ENCODE measurements around the gene NSG1. TPM values are rescaled to one million over a fixed set of nuclear protein-coding genes. Genes with fewer than 3 reads are reported as not detected.

NSG1 gene
- total RNA-seq, 1 donor from 2014 or later: not detected

DNA sequence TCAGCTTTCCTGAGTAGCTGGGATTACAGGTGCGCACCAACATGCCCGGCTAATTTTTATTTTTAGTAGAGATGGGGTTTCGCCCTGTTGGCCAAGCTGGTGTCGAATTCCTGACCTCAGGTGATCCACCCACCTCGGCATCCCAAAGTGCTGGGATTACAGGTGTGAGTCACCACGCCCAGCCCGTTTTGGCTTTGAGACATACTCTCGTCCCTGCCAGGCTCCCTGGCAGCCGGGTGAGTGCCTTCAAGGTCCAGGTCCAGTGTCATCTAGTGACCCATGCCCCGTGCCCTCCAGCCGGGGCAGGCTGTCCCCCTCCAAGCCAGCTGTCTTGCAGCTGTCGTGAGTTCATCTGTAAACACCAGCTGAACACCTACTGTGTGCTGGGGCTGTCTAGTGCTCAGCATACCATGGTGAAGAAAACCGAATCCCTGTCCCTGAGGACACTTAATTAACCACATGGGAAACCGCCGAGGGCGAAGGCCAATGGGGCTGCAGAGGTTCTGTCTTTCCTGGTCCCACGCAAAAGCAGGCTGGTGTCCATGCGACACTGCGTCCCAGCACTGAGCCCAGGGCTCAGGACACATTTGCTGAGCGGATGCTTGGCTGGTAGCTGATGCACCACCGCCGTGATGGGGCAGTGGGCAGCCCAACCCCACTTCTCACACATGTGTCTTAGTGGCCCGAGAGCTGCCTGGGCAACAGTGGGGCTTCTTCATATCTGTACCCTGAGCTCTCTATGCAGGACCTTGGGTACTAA, 21.9 kb downstream of the NSG1 start:
- no peak for DNase-seq (ENCODE audit: low spot score)
- no peak overlapping the region for H3K27ac Mint-ChIP-seq
- H3K9me3 Mint-ChIP-seq: no peaks in the 10 kb centered on the region
- H3K4me1 Mint-ChIP-seq (ENCODE audit: low read depth): no peaks in the 10 kb centered on the region
- H3K36me3 Mint-ChIP-seq (ENCODE audit: low read depth): no peaks in the 10 kb centered on the region
- H3K4me3 Mint-ChIP-seq (ENCODE audit: low read depth): no peak overlapping the region
- no peaks in the 10 kb centered on the region for H3K27me3 Mint-ChIP-seq (ENCODE audit: low read depth)
- intact Hi-C loops (cut with micrococcal nuclease): no loop called here

DNA sequence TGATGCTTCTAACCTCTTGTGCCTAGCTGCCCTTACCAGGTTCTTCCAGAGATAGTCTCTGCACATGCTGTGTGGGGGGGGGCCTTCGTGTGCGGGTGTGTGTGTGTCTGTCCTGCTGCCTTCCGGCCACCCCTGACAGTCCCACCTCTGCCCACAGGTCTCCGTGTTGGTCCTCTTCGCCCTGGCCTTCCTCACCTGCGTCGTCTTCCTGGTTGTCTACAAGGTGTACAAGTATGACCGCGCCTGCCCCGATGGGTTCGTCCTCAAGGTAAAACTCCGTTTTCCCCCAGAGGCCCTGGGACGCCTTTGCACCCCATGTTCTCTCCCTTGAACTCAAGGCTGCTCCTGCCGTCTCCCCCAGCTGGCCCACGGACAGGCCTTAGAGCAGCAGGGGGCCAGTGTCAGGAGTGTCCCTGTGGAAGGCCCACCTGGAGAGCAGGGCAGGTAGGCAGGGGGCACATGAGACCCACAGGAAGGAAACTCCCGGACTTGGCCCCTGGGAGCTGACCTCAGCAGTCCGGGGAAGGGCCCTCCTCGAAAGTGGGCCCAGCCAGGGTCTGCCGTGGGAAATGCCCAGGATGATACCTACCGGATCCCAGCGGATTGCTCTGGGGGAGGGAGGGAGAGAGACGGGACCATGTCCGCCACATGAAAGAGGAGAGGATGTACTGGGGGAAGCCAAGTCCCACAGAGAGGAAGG, 22.7 kb downstream of the NSG1 start:
- DNase-seq (ENCODE audit: low spot score): no peak
- Mint-ChIP-seq H3K4me3 (ENCODE audit: low read depth) (no peak overlapping the region), H3K27me3 (ENCODE audit: low read depth) (no peaks in the 10 kb centered on the region), H3K36me3 (ENCODE audit: low read depth) (no peaks in the 10 kb centered on the region), H3K4me1 (ENCODE audit: low read depth) (no peaks in the 10 kb centered on the region), H3K9me3 (no peaks in the 10 kb centered on the region), H3K27ac (no peak overlapping the region)
- intact Hi-C loops (cut with micrococcal nuclease): no loop called here

DNA sequence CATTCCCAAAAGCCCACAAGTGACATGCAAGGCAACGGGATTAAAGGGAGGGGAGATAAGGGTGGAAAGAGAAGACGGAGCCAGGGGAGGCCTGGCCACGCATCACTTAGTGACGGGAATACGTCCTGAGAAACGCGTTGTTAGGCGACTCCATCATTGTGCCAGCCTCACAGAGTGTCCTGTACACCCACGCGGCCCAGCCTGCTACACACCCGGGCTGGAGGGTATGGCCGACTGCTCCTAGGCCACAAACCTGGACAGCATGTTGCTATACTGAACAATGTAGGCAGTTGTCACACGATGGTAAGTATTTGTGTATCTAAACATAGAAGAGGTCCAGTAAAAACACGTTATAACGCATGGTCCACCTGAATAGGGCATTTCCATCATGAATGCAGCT, 23.4 kb downstream of the NSG1 start:
- H3K27me3 Mint-ChIP-seq (ENCODE audit: low read depth): no peaks in the 10 kb centered on the region
- H3K27ac Mint-ChIP-seq: no peak overlapping the region
- H3K36me3 Mint-ChIP-seq (ENCODE audit: low read depth): no peaks in the 10 kb centered on the region
- intact Hi-C loops (cut with micrococcal nuclease): no loop called here
- H3K4me3 Mint-ChIP-seq (ENCODE audit: low read depth): no peak overlapping the region
- no peak for DNase-seq (ENCODE audit: low spot score)
- H3K9me3 Mint-ChIP-seq: no peaks in the 10 kb centered on the region
- no peaks in the 10 kb centered on the region for H3K4me1 Mint-ChIP-seq (ENCODE audit: low read depth)

DNA sequence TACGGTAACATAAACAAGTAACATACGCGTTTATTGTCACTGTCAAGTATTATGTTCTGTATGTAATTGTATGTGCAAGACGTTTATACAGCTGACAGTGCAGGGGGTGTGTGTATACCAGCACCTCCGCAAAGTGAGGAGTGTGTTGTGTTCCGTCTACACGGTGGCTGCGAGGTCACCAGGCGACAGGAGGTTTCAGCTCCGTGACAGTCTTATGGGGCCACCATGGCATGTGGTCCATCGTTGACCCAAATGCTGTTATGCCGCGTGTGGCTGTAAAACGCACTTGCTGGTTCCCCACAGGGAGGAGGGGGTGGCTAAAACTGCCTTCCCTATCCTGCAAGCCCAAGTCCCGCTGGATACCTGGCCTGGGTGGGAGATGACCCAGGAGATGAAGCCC, 25.0 kb downstream of the NSG1 start:
- Mint-ChIP-seq H3K4me3 (ENCODE audit: low read depth) (no peak overlapping the region), H3K4me1 (ENCODE audit: low read depth) (no peaks in the 10 kb centered on the region), H3K27me3 (ENCODE audit: low read depth) (no peaks in the 10 kb centered on the region), H3K36me3 (ENCODE audit: low read depth) (no peaks in the 10 kb centered on the region), H3K27ac (no peak overlapping the region), H3K9me3 (no peaks in the 10 kb centered on the region)
- intact Hi-C loops (cut with micrococcal nuclease): no loop called here
- DNase-seq (ENCODE audit: low spot score): no peak

DNA sequence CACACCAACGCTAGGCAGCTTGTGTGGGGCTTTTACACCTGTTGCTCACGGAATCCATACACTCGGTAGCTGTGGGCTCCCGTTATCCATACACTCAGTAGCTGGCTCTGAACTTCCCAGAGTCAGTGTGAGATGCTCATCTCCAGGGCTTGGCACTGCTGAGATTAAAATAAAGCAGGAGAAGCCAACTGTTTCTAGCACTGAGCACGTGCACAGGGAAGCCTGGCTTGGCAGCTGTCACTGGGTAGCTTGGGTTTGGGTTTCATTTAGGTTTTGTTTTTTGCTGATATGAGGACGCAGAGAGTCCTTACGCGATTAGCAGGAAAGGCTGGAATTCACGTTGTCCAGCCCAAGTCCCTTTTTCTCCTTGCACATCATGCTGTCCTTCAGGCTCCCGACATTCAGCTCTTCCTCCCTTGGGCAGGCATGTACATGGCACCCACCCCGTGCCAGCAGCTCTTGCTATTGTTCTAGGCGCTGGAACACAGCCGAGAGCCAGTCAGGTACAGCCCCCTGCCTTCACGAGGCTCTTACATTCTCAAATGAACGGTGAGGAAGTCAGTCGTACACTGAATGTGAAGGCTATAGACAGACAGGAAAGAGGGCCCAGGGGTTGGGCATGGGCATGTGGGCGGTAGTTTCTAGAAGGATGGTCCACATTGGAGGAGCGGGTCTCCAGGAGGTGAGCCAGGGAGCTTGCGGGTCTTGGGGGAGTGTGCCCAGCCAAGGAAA, 25.9 kb downstream of the NSG1 start:
- Mint-ChIP-seq H3K4me3 (ENCODE audit: low read depth) (no peak overlapping the region), H3K27me3 (ENCODE audit: low read depth) (no peaks in the 10 kb centered on the region), H3K9me3 (no peaks in the 10 kb centered on the region), H3K27ac (no peak overlapping the region), H3K4me1 (ENCODE audit: low read depth) (no peaks in the 10 kb centered on the region), H3K36me3 (ENCODE audit: low read depth) (peaks cover under 1% of the 10 kb centered on the region)
- no peak for DNase-seq (ENCODE audit: low spot score)
- intact Hi-C loops (cut with micrococcal nuclease): no loop called here

DNA sequence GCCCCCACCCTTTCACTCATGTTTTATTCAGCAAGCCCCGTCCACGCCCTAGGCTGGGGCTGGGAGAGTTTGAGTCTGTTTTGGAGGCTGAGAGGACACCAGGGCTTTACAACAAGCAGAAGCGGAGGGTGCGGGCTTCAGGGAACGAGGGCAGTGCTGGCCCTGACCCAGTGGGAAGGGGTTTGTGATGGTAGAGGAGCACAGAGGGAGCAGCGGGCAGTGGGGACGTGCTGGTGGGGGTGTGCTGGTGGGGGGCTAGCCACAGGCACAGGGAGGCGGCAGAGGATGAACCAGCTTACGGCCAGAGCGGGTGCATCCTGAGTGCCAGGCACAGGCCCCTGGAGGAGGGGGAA, 26.4 kb downstream of the NSG1 start:
- no peak overlapping the region for H3K27ac Mint-ChIP-seq
- intact Hi-C loops (cut with micrococcal nuclease): no loop called here
- no peak for DNase-seq (ENCODE audit: low spot score)
- H3K27me3 Mint-ChIP-seq (ENCODE audit: low read depth): no peaks in the 10 kb centered on the region
- peaks cover 2% of the 10 kb centered on the region for H3K4me1 Mint-ChIP-seq (ENCODE audit: low read depth)
- no peak overlapping the region for H3K4me3 Mint-ChIP-seq (ENCODE audit: low read depth)
- H3K36me3 Mint-ChIP-seq (ENCODE audit: low read depth): peaks cover 4% of the 10 kb centered on the region
- H3K9me3 Mint-ChIP-seq: no peaks in the 10 kb centered on the region

DNA sequence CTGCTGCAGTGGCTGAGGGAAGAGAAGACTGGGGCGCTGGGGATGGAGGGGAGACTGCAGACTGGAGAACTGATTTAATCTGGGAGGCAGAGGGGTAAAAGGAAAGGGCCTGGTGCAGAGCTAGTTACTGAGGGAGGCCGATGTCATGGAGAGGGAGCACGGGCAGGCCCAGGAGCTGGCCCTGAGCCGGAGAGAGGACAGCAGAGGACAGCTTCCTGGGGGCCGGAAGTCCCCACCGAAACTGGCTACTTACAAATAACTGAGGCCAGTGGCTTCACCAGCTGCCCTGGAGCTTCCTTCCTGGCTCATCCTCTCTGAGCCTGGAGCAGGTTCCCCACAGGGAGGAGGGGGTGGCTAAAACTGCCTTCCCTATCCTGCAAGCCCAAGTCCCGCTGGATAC, 26.9 kb downstream of the NSG1 start:
- H3K9me3 Mint-ChIP-seq: no peaks in the 10 kb centered on the region
- no peak overlapping the region for H3K27ac Mint-ChIP-seq
- intact Hi-C loops (cut with micrococcal nuclease): no loop called here
- H3K4me1 Mint-ChIP-seq (ENCODE audit: low read depth): peaks cover 7% of the 10 kb centered on the region
- H3K4me3 Mint-ChIP-seq (ENCODE audit: low read depth): no peak overlapping the region
- H3K27me3 Mint-ChIP-seq (ENCODE audit: low read depth): no peaks in the 10 kb centered on the region
- H3K36me3 Mint-ChIP-seq (ENCODE audit: low read depth): peaks cover 8% of the 10 kb centered on the region
- DNase-seq (ENCODE audit: low spot score): no peak

DNA sequence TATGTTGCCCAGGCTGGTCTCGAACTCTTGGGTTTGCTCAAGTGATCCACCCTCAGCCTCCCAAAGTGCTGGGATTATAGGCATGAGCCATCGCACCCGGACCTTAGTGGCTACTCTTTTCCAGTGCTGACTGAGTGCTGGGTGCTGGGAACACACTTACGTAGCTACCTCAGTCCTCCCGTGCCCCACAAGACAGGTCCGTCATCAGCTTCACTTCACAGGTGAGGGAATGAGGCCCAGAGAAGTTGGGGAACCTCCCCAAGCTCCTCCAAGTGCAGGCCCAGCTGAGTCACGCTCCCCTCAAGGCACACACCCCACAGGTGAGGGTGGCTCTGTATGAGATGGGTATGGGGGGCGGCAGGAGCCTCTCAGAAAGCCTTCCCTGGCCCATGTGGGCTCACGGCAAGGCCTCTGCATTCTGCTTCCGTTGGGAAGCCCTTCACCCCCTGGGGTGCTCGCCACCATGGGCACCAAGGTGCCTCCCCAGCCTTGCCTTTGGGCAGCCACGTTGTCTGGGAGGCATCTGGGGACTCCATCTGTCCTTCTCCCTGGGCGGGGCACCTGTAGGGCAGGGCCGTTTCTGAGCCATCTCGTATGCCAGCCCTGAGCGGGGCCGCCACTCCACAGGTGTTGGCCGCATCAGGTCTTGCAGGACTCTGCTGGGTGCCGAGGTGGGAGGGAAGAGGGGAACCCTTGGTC, 28.4 kb downstream of the NSG1 start:
- Mint-ChIP-seq H3K36me3 (ENCODE audit: low read depth) (peaks cover 15% of the 10 kb centered on the region), H3K4me1 (ENCODE audit: low read depth) (peaks cover 12% of the 10 kb centered on the region), H3K4me3 (ENCODE audit: low read depth) (no peak overlapping the region), H3K27ac (no peak overlapping the region), H3K9me3 (no peaks in the 10 kb centered on the region), H3K27me3 (ENCODE audit: low read depth) (no peaks in the 10 kb centered on the region)
- intact Hi-C loops (cut with micrococcal nuclease): no loop called here
- no peak for DNase-seq (ENCODE audit: low spot score)

DNA sequence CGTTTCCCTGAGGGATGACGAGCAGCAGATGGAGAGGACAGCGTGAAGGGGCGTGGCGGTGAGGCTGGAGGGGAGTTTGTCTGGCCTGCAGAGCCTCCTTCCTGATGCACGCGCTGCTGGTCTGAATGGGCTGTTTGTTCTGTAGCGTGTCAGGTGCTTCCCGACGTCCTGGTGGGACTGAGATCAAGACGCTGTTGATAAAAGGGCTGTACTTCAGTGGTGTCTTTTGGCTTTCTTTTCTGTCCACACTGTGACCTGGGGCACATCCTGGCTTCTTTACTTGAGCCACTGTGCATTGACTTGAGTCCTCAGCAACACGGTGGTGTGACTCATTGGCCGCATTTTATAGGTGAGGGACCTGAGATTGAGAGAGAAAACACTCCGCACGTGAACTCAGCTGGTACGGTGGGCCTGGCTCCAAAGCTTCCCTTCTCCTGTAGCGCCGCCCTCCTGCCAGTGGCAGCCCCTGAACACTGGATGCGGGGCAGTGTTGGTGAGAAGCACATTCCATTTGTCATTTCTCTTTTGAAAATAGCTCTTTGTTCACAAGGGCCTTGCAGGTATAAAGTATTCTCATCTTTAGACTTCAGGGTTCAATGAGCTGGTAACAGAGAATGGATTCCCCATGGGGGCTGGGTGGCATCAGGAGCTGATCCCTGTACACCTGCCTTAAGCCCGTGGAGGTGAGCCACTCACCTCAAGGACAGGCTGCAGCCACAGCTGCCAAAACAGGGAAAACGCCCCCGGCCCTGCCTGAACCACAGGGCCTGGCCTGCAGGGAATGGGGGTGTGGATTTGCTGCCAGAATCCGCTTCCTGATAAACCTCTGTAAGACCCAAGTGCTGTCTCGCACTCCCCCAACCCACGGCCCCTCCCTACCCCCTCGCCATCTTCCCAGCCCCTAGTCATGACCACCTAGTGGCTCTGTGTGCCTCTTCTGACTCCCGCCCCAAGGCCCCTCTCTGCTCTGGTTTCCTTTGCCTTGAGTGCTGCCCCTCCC, 29.2 kb downstream of the NSG1 start:
- Mint-ChIP-seq H3K4me3 (ENCODE audit: low read depth) (no peak overlapping the region), H3K27me3 (ENCODE audit: low read depth) (no peaks in the 10 kb centered on the region), H3K27ac (no peak overlapping the region), H3K4me1 (ENCODE audit: low read depth) (peaks cover 12% of the 10 kb centered on the region), H3K9me3 (no peaks in the 10 kb centered on the region), H3K36me3 (ENCODE audit: low read depth) (peaks cover 21% of the 10 kb centered on the region)
- no peak for DNase-seq (ENCODE audit: low spot score)
- intact Hi-C loops (cut with micrococcal nuclease): no loop called here

DNA sequence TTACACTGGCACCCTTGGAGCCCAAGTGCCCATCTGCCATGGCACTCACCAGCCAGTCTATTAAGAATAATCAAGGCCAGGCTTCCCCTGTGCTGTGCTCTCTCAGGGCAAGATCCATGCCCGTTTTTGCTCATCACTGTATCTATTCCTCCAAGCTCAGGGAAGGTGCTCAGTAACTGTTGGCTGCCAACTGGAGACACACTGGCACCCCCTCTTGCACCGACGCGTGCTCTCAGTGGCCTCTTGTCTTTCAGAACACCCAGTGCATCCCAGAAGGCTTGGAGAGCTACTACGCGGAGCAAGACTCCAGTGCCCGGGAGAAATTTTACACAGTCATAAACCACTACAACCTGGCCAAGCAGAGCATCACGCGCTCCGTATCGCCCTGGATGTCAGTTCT, 30.1 kb downstream of the NSG1 start:
- H3K27ac Mint-ChIP-seq: no peak overlapping the region
- peaks cover 12% of the 10 kb centered on the region for H3K4me1 Mint-ChIP-seq (ENCODE audit: low read depth)
- intact Hi-C loops (cut with micrococcal nuclease): no loop called here
- no peak for DNase-seq (ENCODE audit: low spot score)
- peaks cover 21% of the 10 kb centered on the region for H3K36me3 Mint-ChIP-seq (ENCODE audit: low read depth)
- H3K4me3 Mint-ChIP-seq (ENCODE audit: low read depth): no peak overlapping the region
- H3K9me3 Mint-ChIP-seq: no peaks in the 10 kb centered on the region
- no peaks in the 10 kb centered on the region for H3K27me3 Mint-ChIP-seq (ENCODE audit: low read depth)

DNA sequence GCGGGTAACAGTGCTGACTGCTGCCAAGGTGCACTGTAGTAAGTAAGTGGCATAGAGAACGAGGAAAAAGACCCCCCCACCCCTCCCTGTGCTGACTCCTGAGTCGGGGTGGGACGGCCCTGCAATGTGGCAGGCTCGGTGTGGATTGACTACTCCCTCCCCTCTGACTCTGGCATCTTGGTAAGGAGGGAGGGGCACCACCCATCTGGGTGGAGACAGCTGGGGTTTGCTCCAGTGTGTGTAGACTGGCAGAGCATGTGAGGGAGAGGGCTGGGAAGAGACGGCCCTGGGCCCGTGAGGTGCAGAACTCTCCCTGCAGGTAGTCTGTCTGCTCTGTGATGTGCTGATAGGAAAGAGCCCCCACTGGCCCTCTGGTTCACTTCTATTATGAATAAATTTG, 31.0 kb downstream of the NSG1 start:
- peaks cover 21% of the 10 kb centered on the region for H3K36me3 Mint-ChIP-seq (ENCODE audit: low read depth)
- H3K4me1 Mint-ChIP-seq (ENCODE audit: low read depth): peaks cover 12% of the 10 kb centered on the region
- H3K9me3 Mint-ChIP-seq: no peaks in the 10 kb centered on the region
- intact Hi-C loops (cut with micrococcal nuclease): no loop called here
- no peak for DNase-seq (ENCODE audit: low spot score)
- H3K4me3 Mint-ChIP-seq (ENCODE audit: low read depth): no peak overlapping the region
- no peak overlapping the region for H3K27ac Mint-ChIP-seq
- H3K27me3 Mint-ChIP-seq (ENCODE audit: low read depth): no peaks in the 10 kb centered on the region

Data from activated T-helper 2 cell treated with anti-CD3 and anti-CD28 coated beads, Interferon-gamma antibody, Interleukin-2, Interleukin-4, amounts not matched to agents 10 μg/mL and 5 μg/mL and 100 μg/mL, durations not matched to agents 14 hours and 24 hours and 36 hours (primary cell).